Cardiac fibroblast (primary cell): ENCODE data around the gene NKX2-8.

Experiments used
- DNase-seq, 2 donors: peaks; one replicate each; pipeline versions ENCODE4 v3.0.0 to v3.0.0-alpha.2; 2010; ENCODE audit warnings: low read depth in 2 of 2
- H3K4me3 ChIP-seq, 2 donors: replicated peaks in 1 of 2; 1 replicate in 1 of 2; 2 replicates in 1 of 2; pipeline ENCODE4 v1.5.1; 2011; ENCODE audit warnings: low read depth in 2 of 2, low read length in 2 of 2, mild to moderate bottlenecking in 2 of 2, moderate library complexity in 1 of 2
- CTCF ChIP-seq: IDR thresholded peaks from one replicate; pipeline ENCODE4 v1.5.1; 2011; ENCODE audit warnings: low read depth, mild to moderate bottlenecking, low read length, inconsistent platforms

NKX2-8 gene

GRCh38 chr14:36580856-36581831, 1.3 kb downstream of the NKX2-8 start:
- H3K4me3 ChIP-seq: peak overlapping the region; percentile 24 to 49
- DNase-seq: peak; percentile 27 to 45
- TF ChIP-seq CTCF: no peak

- no peak overlapping the region for H3K4me3 ChIP-seq
- no peak for TF ChIP-seq CTCF
- no peak for DNase-seq
Observed at GRCh38 chr14:36580141-36580855, 2.1 kb downstream of the NKX2-8 start.

GRCh38 chr14:36579573-36580140, 2.8 kb downstream of the NKX2-8 start:
- H3K4me3 ChIP-seq: no peak overlapping the region
- DNase-seq: no peak
- no peak for TF ChIP-seq CTCF

GRCh38 chr14:36579001-36579555, 3.3 kb downstream of the NKX2-8 start:
- TF ChIP-seq CTCF: no peak
- no peak overlapping the region for H3K4me3 ChIP-seq
- DNase-seq: no peak

- no peak for DNase-seq
- H3K4me3 ChIP-seq: no peak overlapping the region
- no peak for TF ChIP-seq CTCF
Observed at GRCh38 chr14:36570065-36570464, 12.3 kb downstream of the NKX2-8 start.

- TF ChIP-seq CTCF: peak; percentile 85
- no peak overlapping the region for H3K4me3 ChIP-seq
- peak; percentile 18 to 31 for DNase-seq
Observed at GRCh38 chr14:36556811-36557433, 25.5 kb downstream of the NKX2-8 start.
